ACC112 (cell line): ENCODE results near the gene DPT.
"Not testable (repeated sequence)": the region's sequence is repeated elsewhere in the genome, so short reads cannot be mapped to it uniquely, and the experiment has no call there.

Experiments
- H2AFZ ChIP-seq: fragments of 200-600 bp; sonication (generic); one replicate; pipeline ENCODE4 v1.6.0; 2017; ENCODE audit warnings: antibody characterized with exemption, low read length; ENCODE audit not compliant: unreplicated experiment
- H3K27ac ChIP-seq: fragments of 200-600 bp; sonication (generic); 2 replicates; pipeline ENCODE4 v1.5.1; 2014; ENCODE audit warnings: low read depth, mild to moderate bottlenecking, antibody characterized with exemption, low read length, moderate library complexity
- H3K27me3 ChIP-seq: fragments of 200-600 bp; sonication (generic); 2 replicates; pipeline ENCODE4 v1.6.1; 2014; ENCODE audit warnings: mild to moderate bottlenecking, antibody characterized with exemption, low read length, moderate library complexity, mixed read lengths; ENCODE audit not compliant: insufficient read depth
- H3K36me3 ChIP-seq: fragments of 200-600 bp; sonication (generic); 2 replicates; pipeline ENCODE4 v1.6.1; 2016; ENCODE audit warnings: mild to moderate bottlenecking, antibody characterized with exemption, low read length, moderate library complexity, mixed read lengths; ENCODE audit not compliant: insufficient read depth
- H3K4me1 ChIP-seq: fragments of 200-600 bp; sonication (generic); one replicate; pipeline ENCODE4 v1.6.1; 2016; ENCODE audit warnings: low read length, mixed read lengths; ENCODE audit not compliant: insufficient read depth, unreplicated experiment, control insufficient read depth
- H3K4me3 ChIP-seq: fragments of 200-600 bp; sonication (generic); 2 replicates; pipeline ENCODE4 v1.5.1; 2014; ENCODE audit warnings: mild to moderate bottlenecking, low read depth, low read length
- H3K79me2 ChIP-seq: fragments of 200-600 bp; sonication (generic); one replicate; pipeline ENCODE4 v1.6.0; 2016; ENCODE audit warnings: low read length; ENCODE audit not compliant: control insufficient read depth, unreplicated experiment, insufficient read depth

The DPT gene

GRCh38 chr1:168728473-168729404, at the start of gene DPT:
Gene DPT, minus strand, starts transcription at chr1:168729206. Its CDS starts 32 bp downstream, at chr1:168729174.
- peak within 1 kb of the TSS; percentile 48 for H3K4me3 ChIP-seq

GRCh38 chr1:168775366-168775765, 46.4 kb upstream of the DPT start:
- H3K4me1 ChIP-seq: no peaks in the 10 kb centered on the region
- no peaks in the 10 kb centered on the region for H3K36me3 ChIP-seq
- no peak overlapping the region for H2AFZ ChIP-seq
- H3K27me3 ChIP-seq: peaks cover 10% of the 10 kb centered on the region
- H3K79me2 ChIP-seq: no peaks in the 10 kb centered on the region
- no peak overlapping the region for H3K4me3 ChIP-seq
- no peak overlapping the region for H3K27ac ChIP-seq

More at GRCh38 chr1:168728473-168729404, at the start of gene DPT:
- H2AFZ ChIP-seq: peak within 1 kb of the TSS; percentile 32
- no peaks in the 10 kb centered on the region for H3K4me1 ChIP-seq
- H3K36me3 ChIP-seq: no peaks in the 10 kb centered on the region
- peaks cover 13% of the 10 kb centered on the region; the same call in 1 of the 2 replicates for H3K27me3 ChIP-seq
- no peaks in the 10 kb centered on the region for H3K79me2 ChIP-seq
- no peak within 1 kb of the TSS for H3K27ac ChIP-seq

- Histone ChIP-seq H3K79me2 (no peaks in the 10 kb centered on the region), H3K27me3 (no peaks in the 10 kb centered on the region; the same call in 1 of the 2 replicates), H3K27ac (no peak overlapping the region), H3K36me3 (no peaks in the 10 kb centered on the region), H3K4me3 (no peak overlapping the region), H2AFZ (no peak overlapping the region), H3K4me1 (no peaks in the 10 kb centered on the region)
Observed at GRCh38 chr1:168774241-168774640, 45.2 kb upstream of the DPT start.

- H3K4me3 ChIP-seq: no peak overlapping the region
- no peak overlapping the region for H3K27ac ChIP-seq
- H3K79me2 ChIP-seq: no peaks in the 10 kb centered on the region
- H2AFZ ChIP-seq: no peak overlapping the region
- H3K36me3 ChIP-seq: no peaks in the 10 kb centered on the region
- peaks cover 5% of the 10 kb centered on the region for H3K4me1 ChIP-seq
- H3K27me3 ChIP-seq: no peaks in the 10 kb centered on the region
Observed at GRCh38 chr1:168772428-168773060, 43.5 kb upstream of the DPT start.

- Histone ChIP-seq H3K36me3 (no peaks in the 10 kb centered on the region), H3K79me2 (no peaks in the 10 kb centered on the region), H3K4me1 (peaks cover 5% of the 10 kb centered on the region), H2AFZ (no peak overlapping the region), H3K4me3 (no peak overlapping the region), H3K27me3 (no peaks in the 10 kb centered on the region), H3K27ac (no peak overlapping the region)
Observed at GRCh38 chr1:168771104-168771630, 42.2 kb upstream of the DPT start.

GRCh38 chr1:168769893-168770292, 40.9 kb upstream of the DPT start:
- H3K27ac ChIP-seq, H3K79me2 ChIP-seq, H3K4me1 ChIP-seq, H3K27me3 ChIP-seq, H3K4me3 ChIP-seq, H2AFZ ChIP-seq, H3K36me3 ChIP-seq: not testable (repeated sequence)

- Histone ChIP-seq H3K4me1 (peaks cover 5% of the 10 kb centered on the region), H2AFZ (no peak overlapping the region), H3K27ac (no peak overlapping the region), H3K36me3 (no peaks in the 10 kb centered on the region), H3K79me2 (no peaks in the 10 kb centered on the region), H3K4me3 (no peak overlapping the region), H3K27me3 (no peaks in the 10 kb centered on the region)
Observed at GRCh38 chr1:168767894-168768584, 39.0 kb upstream of the DPT start.

- no peak overlapping the region for H2AFZ ChIP-seq
- H3K36me3 ChIP-seq: no peaks in the 10 kb centered on the region
- no peak overlapping the region for H3K27ac ChIP-seq
Observed at GRCh38 chr1:168766568-168766967, 37.6 kb upstream of the DPT start.

GRCh38 chr1:168763031-168763430, 34.0 kb upstream of the DPT start:
- Histone ChIP-seq H3K36me3 (no peaks in the 10 kb centered on the region), H3K4me1 (peaks cover 3% of the 10 kb centered on the region), H3K27me3 (no peaks in the 10 kb centered on the region), H3K4me3 (no peak overlapping the region), H3K27ac (no peak overlapping the region), H3K79me2 (no peaks in the 10 kb centered on the region), H2AFZ (no peak overlapping the region)

More at GRCh38 chr1:168766568-168766967, 37.6 kb upstream of the DPT start:
- Histone ChIP-seq H3K27me3 (no peaks in the 10 kb centered on the region), H3K4me1 (peaks cover 5% of the 10 kb centered on the region), H3K79me2 (no peaks in the 10 kb centered on the region), H3K4me3 (no peak overlapping the region)

- Histone ChIP-seq H3K27me3 (no peaks in the 10 kb centered on the region), H3K79me2 (no peaks in the 10 kb centered on the region), H3K27ac (no peak overlapping the region), H3K4me3 (no peak overlapping the region), H3K4me1 (no peaks in the 10 kb centered on the region), H3K36me3 (no peaks in the 10 kb centered on the region), H2AFZ (no peak overlapping the region)
Observed at GRCh38 chr1:168762473-168762872, 33.5 kb upstream of the DPT start.
